ENCODE results near the gene EPX.
A peak's percentile ranks its signal among the peaks of the same experiment; 100 is the strongest.

Gene EPX

GRCh38 chr17:58227733-58228132, 35.2 kb downstream of the EPX start:
- no peak for DNase-seq (ENCODE audit: low read depth)

- no peak for DNase-seq (ENCODE audit: low read depth)
Observed at GRCh38 chr17:58228679-58229078, 36.2 kb downstream of the EPX start.

GRCh38 chr17:58229384-58229783, 36.9 kb downstream of the EPX start:
- no peak for DNase-seq (ENCODE audit: low read depth)

GRCh38 chr17:58229881-58230280, 37.4 kb downstream of the EPX start:
- DNase-seq (ENCODE audit: low read depth): no peak

GRCh38 chr17:58231641-58232040, 39.1 kb downstream of the EPX start:
- DNase-seq (ENCODE audit: low read depth): no peak

- DNase-seq (ENCODE audit: low read depth): no peak
Observed at GRCh38 chr17:58232707-58233156, 40.2 kb downstream of the EPX start.

GRCh38 chr17:58233543-58233942, 41.0 kb downstream of the EPX start:
- no peak for DNase-seq (ENCODE audit: low read depth)

- DNase-seq (ENCODE audit: low read depth): no peak
Observed at GRCh38 chr17:58234512-58234911, 42.0 kb downstream of the EPX start.

GRCh38 chr17:58235821-58236220, 43.3 kb downstream of the EPX start:
- no peak for DNase-seq (ENCODE audit: low read depth)

- no peak for DNase-seq (ENCODE audit: low read depth)
Observed at GRCh38 chr17:58236394-58236793, 43.9 kb downstream of the EPX start.

GRCh38 chr17:58238147-58238634, 45.7 kb downstream of the EPX start, which contains the start of gene LPO:
LPO (plus strand) TSS chr17:58238584; CDS start chr17:58242980, 4,396 bp downstream.
- DNase-seq (ENCODE audit: low read depth): no peak

GRCh38 chr17:58239987-58240386, 47.5 kb downstream of the EPX start:
- DNase-seq (ENCODE audit: low read depth): no peak

GRCh38 chr17:58242171-58242784, 49.8 kb downstream of the EPX start:
- DNase-seq (ENCODE audit: low read depth): no peak

- DNase-seq (ENCODE audit: low read depth): no peak
Observed at GRCh38 chr17:58244963-58245362, 52.4 kb downstream of the EPX start.

GRCh38 chr17:58245428-58246103, 53.0 kb downstream of the EPX start:
- DNase-seq (ENCODE audit: low read depth): no peak

GRCh38 chr17:58246104-58246740, 53.7 kb downstream of the EPX start:
- no peak for DNase-seq (ENCODE audit: low read depth)

GRCh38 chr17:58246781-58247180, 54.3 kb downstream of the EPX start:
- DNase-seq (ENCODE audit: low read depth): no peak

- DNase-seq (ENCODE audit: low read depth): no peak
Observed at GRCh38 chr17:58247511-58248363, 55.2 kb downstream of the EPX start.

- DNase-seq (ENCODE audit: low read depth): no peak
Observed at GRCh38 chr17:58248955-58249269, 56.4 kb downstream of the EPX start.

GRCh38 chr17:58249270-58250133, 57.0 kb downstream of the EPX start:
- DNase-seq (ENCODE audit: low read depth): peak; percentile 65

- no peak for DNase-seq (ENCODE audit: low read depth)
Observed at GRCh38 chr17:58250344-58251011, 58.0 kb downstream of the EPX start.

Measured in stimulated activated CD8-positive, alpha-beta memory T cell treated with anti-CD3 and anti-CD28 coated beads, Interleukin-15, amount 100 ng/mL, for 24 hours (primary cell).